Choroid plexus epithelial cell (primary cell): ENCODE measurements around the gene S100B.

Source experiments
- DNase-seq: peaks from one replicate; pipeline ENCODE4 v3.0.0-alpha.2; 2010; ENCODE audit warnings: low read depth
- H3K4me3 ChIP-seq: 2 replicates; pipeline ENCODE4 v1.5.1; 2011; ENCODE audit warnings: low read depth, mild to moderate bottlenecking, control low read depth, low read length, moderate library complexity
- CTCF ChIP-seq: conservative IDR thresholded peaks from 2 replicates; pipeline ENCODE4 v1.5.1; 2011; ENCODE audit warnings: low read depth, mild to moderate bottlenecking, control low read depth, inconsistent platforms, low read length, moderate library complexity

S100B gene

GRCh38 chr21:46604975-46605766, at the start of gene S100B:
Gene S100B, minus strand, starts transcription at chr21:46605082. Its CDS starts 2,667 bp downstream, at chr21:46602415.
- no peak for DNase-seq
- TF ChIP-seq CTCF = no peak
- H3K4me3 ChIP-seq = no peak within 1 kb of the TSS

- no peak for DNase-seq
- TF ChIP-seq CTCF = no peak
- no peak overlapping the region for H3K4me3 ChIP-seq
These were observed 46.2 kb upstream of the S100B start for GRCh38 chr21:46651121-46651520.

- no peak for DNase-seq
- no peak overlapping the region for H3K4me3 ChIP-seq
- no peak for TF ChIP-seq CTCF
These were observed 45.7 kb upstream of the S100B start for GRCh38 chr21:46650476-46651098.

GRCh38 chr21:46649356-46649755, 44.5 kb upstream of the S100B start:
- DNase-seq = no peak
- no peak for TF ChIP-seq CTCF
- H3K4me3 ChIP-seq = no peak overlapping the region

- no peak for TF ChIP-seq CTCF
- H3K4me3 ChIP-seq = no peak overlapping the region
- no peak for DNase-seq
These were observed 43.7 kb upstream of the S100B start for GRCh38 chr21:46648539-46648938.

GRCh38 chr21:46646541-46647154, 41.8 kb upstream of the S100B start:
- no peak for TF ChIP-seq CTCF
- H3K4me3 ChIP-seq = no peak overlapping the region
- DNase-seq = no peak
